CD4-positive, alpha-beta T cell treated with Interleukin-17A for 1 hour (primary cell): ENCODE results near the gene NSDHL.

ENCODE experiments used
- DNase-seq: peaks from one replicate; pipeline ENCODE4 v3.0.0-alpha.2; 2020

NSDHL gene

DNA sequence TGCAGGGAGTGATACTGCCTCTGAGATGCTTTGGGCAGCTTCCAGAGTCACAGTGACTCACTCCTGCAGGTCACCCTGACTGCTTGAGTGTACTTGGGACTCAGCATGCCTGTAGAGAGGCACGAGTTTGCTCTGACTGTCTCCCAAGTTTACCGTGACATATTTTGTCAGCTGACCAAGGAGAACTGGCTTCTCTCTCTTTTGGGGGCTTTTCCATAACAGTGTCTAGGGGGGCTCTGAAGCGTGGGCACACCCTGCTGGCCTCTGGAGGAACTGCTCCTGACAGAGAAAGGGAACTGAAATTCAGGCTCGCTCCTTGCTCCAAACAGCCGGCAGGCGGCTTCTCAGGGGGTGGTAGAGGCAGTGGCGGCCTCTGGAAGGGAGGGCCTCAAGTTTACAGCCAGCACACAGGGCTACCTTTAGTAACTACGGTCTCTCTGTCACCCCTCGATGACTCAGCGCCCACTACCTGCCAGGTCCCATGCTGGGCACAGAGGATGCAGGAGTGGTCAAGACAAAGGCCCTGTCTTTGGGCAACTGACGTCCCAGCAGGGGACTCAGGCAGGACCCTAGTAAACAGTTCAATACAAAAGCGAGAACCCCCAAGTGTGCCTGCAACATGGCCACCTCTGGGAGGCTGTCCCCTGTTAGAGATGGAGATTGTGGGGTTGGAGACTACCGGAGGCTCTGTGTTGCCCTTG, 84.8 kb downstream of the NSDHL start:
- DNase-seq: no peak

DNA sequence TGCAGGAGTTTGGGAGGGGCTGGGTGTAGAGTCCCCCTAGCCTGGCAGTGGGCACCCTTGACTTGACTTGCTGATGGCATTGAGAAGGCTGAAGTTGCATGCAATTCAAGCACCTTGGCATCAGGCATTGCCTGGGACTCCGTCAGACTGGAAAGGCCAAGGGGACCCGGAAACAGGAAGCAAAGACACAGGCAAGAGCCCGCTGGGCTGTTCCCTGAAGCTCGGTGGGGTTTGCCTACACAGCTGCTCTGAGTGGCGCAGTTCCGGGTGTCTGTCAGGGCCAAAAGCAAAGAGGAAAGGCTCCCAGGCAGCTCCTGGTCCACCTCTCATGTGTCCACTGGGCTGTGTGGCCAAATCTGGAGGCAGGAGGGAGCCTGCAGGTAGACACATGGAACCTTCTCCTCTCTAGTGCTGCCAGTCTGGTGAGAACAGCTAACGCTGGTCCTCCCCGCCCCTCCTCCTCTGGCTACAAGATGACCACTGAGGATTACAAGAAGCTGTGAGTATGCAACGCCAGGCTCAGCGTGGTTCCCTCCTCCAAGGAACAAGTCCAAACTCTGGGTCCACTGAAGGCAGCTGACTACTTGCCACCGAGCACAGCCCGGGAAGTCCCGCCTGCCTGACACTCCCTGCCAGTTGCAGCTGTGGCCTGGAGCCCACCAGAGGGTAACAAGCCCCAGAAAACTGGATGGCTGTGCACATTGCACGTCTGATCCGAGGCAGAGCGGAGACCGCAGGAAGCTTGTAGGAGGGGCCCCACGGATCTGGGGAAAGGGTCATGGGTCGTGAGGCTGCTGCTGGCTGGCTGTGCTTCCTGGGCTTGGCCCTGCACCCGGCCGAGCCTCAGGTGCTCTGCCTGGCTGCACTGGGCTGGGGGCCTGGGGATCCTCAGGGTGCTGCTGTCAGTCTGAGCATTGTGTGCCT, 87.1 kb downstream of the NSDHL start:
- DNase-seq: no peak

DNA sequence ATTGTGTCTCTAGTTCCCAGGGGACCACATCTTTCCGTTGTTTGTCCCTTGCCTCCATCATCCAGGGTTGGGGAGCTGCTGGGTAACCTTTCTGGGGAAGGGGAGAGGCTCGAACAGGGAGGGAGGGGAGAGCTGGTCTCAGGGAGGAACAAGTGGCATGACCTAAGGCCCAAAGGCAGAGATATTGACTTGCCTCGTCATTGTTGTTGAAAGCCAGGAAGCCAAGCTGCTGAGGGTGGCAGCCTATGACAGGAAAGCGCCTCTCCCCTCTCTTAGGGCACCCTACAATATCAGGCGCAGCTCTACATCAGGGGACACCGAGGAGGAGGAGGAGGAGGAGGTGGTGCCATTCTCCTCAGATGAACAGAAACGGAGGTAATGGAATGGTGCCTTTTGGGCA, 87.8 kb downstream of the NSDHL start:
- no peak for DNase-seq
